HCT116 (cell line): ENCODE measurements around the gene PRPF39. TPM values are rescaled to one million over a fixed set of nuclear protein-coding genes. Genes with fewer than 3 reads are reported as not detected.

Source experiments
- ATAC-seq: fragments of 200-7000 bp; cut with Tn5 transposase; 2 replicates; pipeline ENCODE4 v1.9.1; 2020; ENCODE audit warnings: mild to moderate bottlenecking, moderate library complexity
- BruUV-seq: library from RNA; stranded (reverse); fragments of 400-500 nt; replicated peaks from 2 replicates; lab custom pipeline; 2021; lab: Mats Ljungman, UMichigan
- CTCF ChIA-PET: fragments of 300-600 bp; sonication (Branson Sonifier 250); formaldehyde crosslinking; loops from one replicate; lab custom pipeline; 2021; ENCODE audit warnings: antibody characterized with exemption; lab: Charles Lee
- POLR2A ChIA-PET: fragments of 300-600, 350-600 bp; sonication (Branson Sonifier 250); formaldehyde crosslinking; loops from one replicate; lab custom pipeline; 2021; ENCODE audit warnings: antibody characterized with exemption; lab: Charles Lee
- RAD21 ChIA-PET, 2 experiments: fragments of 300-600 bp; sonication (Branson Sonifier 250); formaldehyde crosslinking; loops; one replicate each; lab custom pipeline; 2023; ENCODE audit warnings: low total read pairs in 2 of 2; ENCODE audit not compliant: uncharacterized antibody in 2 of 2, unreplicated experiment in 2 of 2, low non-redundant PET in 1 of 2; lab: Charles Lee
- DNase-seq: peaks from one replicate; pipeline ENCODE4 v3.0.0-alpha.2; 2010; ENCODE audit warnings: low read depth, low spot score
- H2AFZ ChIP-seq: fragments of 200-600 bp; shearing (Covaris generic), sonication (generic); 2 replicates; pipeline ENCODE4 v1.6.1; 2017; ENCODE audit warnings: low read depth, mixed run types, mixed read lengths, antibody characterized with exemption, low read length; ENCODE audit not compliant: poor library complexity, severe bottlenecking
- H3K27ac ChIP-seq: 2 replicates; pipeline ENCODE4 v1.5.1; 2012; ENCODE audit warnings: low read depth, low read length
- H3K27me3 ChIP-seq: fragments of 200-600 bp; sonication (generic); 2 replicates; pipeline ENCODE4 v1.6.1; 2016; ENCODE audit warnings: mixed run types, low read length, mixed read lengths; ENCODE audit not compliant: insufficient read depth
- H3K36me3 ChIP-seq, 2 experiments: fragments of 200-500 bp in 1 of 2; fragments of 200-600 bp in 1 of 2; sonication (Bioruptor generic) in 1 of 2; sonication (generic) in 1 of 2; 2 replicates each; pipeline versions ENCODE4 v1.5.1 to v1.6.1; 2014 to 2016; ENCODE audit warnings: low read length in 2 of 2, inconsistent platforms in 1 of 2, mixed read lengths in 1 of 2, mixed run types in 1 of 2; ENCODE audit not compliant: insufficient read depth in 2 of 2, control insufficient read depth in 1 of 2
- H3K4me1 ChIP-seq, 2 experiments: fragments of 200-600 bp in 1 of 2; sonication (generic) in 1 of 2; 2 replicates each; pipeline versions ENCODE4 v1.5.1 to v1.6.1; 2012 to 2017; ENCODE audit warnings: low read length in 2 of 2, inconsistent platforms in 1 of 2, mild to moderate bottlenecking in 1 of 2, mixed read lengths in 1 of 2, mixed run types in 1 of 2, moderate library complexity in 1 of 2; ENCODE audit not compliant: insufficient read depth in 2 of 2, control insufficient read depth in 1 of 2
- H3K4me2 ChIP-seq: fragments of 200-600 bp; sonication (generic); 2 replicates; pipeline ENCODE4 v1.6.1; 2017; ENCODE audit warnings: mixed run types, low read length, mixed read lengths
- H3K4me3 ChIP-seq, 2 experiments: fragments of 200-600 bp in 1 of 2; sonication (generic) in 1 of 2; replicated peaks in 1 of 2; 2 replicates each; pipeline ENCODE4 v1.5.1; 2011 to 2016; ENCODE audit warnings: low read length in 2 of 2, control low read depth in 1 of 2, low read depth in 1 of 2, mild to moderate bottlenecking in 1 of 2, mixed read lengths in 1 of 2, mixed run types in 1 of 2
- H3K79me2 ChIP-seq: fragments of 200-600 bp; sonication (generic); 2 replicates; pipeline ENCODE4 v1.6.1; 2017; ENCODE audit warnings: mild to moderate bottlenecking, mixed run types, low read length, moderate library complexity, mixed read lengths; ENCODE audit not compliant: insufficient read depth
- H3K9ac ChIP-seq: fragments of 200-600 bp; sonication (generic); 2 replicates; pipeline ENCODE4 v1.6.1; 2016; ENCODE audit warnings: low read length, mixed read lengths
- H3K9me2 ChIP-seq: fragments of 200-600 bp; sonication (generic), shearing (Covaris generic); 2 replicates; pipeline ENCODE4 v1.6.1; 2017; ENCODE audit warnings: mixed run types, mild to moderate bottlenecking, moderate library complexity; ENCODE audit not compliant: insufficient read depth
- H3K9me3 ChIP-seq, 2 experiments: fragments of 200-500 bp in 1 of 2; fragments of 200-600 bp in 1 of 2; sonication (Bioruptor generic) in 1 of 2; sonication (generic) in 1 of 2; 2 replicates each; pipeline ENCODE4 v1.6.1; 2014 to 2017; ENCODE audit warnings: low read length in 2 of 2, mixed read lengths in 2 of 2, inconsistent platforms in 1 of 2, low read depth in 1 of 2, mild to moderate bottlenecking in 1 of 2, mixed run types in 1 of 2, moderate library complexity in 1 of 2; ENCODE audit not compliant: control insufficient read depth in 1 of 2, insufficient read depth in 1 of 2
- H4K20me1 ChIP-seq: fragments of 200-600 bp; sonication (generic), shearing (Covaris generic); 2 replicates; pipeline ENCODE4 v1.6.1; 2017; ENCODE audit warnings: mixed run types, mild to moderate bottlenecking, moderate library complexity; ENCODE audit not compliant: insufficient read depth
- CBX3 ChIP-seq: IDR thresholded peaks from 2 replicates; pipeline ENCODE4 v1.6.1; 2012; ENCODE audit warnings: low read depth
- CTCF ChIP-seq, 3 experiments: fragments of 200-600 bp in 1 of 3; sonication (generic) in 1 of 3; IDR thresholded peaks in 2 of 3; conservative IDR thresholded peaks in 1 of 3; 2 replicates each; pipeline ENCODE4 v1.5.1; 2012 to 2017; ENCODE audit warnings: low read depth in 2 of 3, low read length in 2 of 3, antibody characterized with exemption in 1 of 3, borderline replicate concordance in 1 of 3, control low read depth in 1 of 3, mild to moderate bottlenecking in 1 of 3, mixed read lengths in 1 of 3, mixed run types in 1 of 3, moderate library complexity in 1 of 3; ENCODE audit not compliant: insufficient read depth in 1 of 3
- ELF1 ChIP-seq: IDR thresholded peaks from 2 replicates; pipeline ENCODE4 v1.6.1; 2012; ENCODE audit warnings: low read depth, borderline replicate concordance
- EZH2 ChIP-seq: fragments of 200-600 bp; sonication (generic); IDR thresholded peaks from 2 replicates; pipeline ENCODE4 v1.6.1; 2017; ENCODE audit warnings: antibody characterized with exemption, mixed run types
- FOSL1 ChIP-seq: IDR thresholded peaks from 2 replicates; pipeline ENCODE4 v1.6.1; 2012; ENCODE audit warnings: low read depth
- JUND ChIP-seq: IDR thresholded peaks from 2 replicates; pipeline ENCODE4 v1.6.1; 2012
- POLR2A ChIP-seq: IDR thresholded peaks from 2 replicates; pipeline ENCODE4 v1.7.0; 2011; ENCODE audit warnings: borderline replicate concordance; ENCODE audit not compliant: insufficient read depth, insufficient read length; ENCODE audit errors: extremely low read depth
- RAD21 ChIP-seq: IDR thresholded peaks from 2 replicates; pipeline ENCODE4 v1.6.1; 2012; ENCODE audit warnings: low read depth, mild to moderate bottlenecking
- SRF ChIP-seq: IDR thresholded peaks from 2 replicates; pipeline ENCODE4 v1.6.1; 2012; ENCODE audit warnings: low read depth
- ZFX ChIP-seq: fragments of 450-650 bp; IDR thresholded peaks from 2 replicates; pipeline ENCODE4 v1.6.1; 2017
- ZNF274 ChIP-seq: fragments of 200-500 bp; sonication (Bioruptor generic); IDR thresholded peaks from 2 replicates; pipeline ENCODE4 v1.6.1; 2014; ENCODE audit warnings: mild to moderate bottlenecking, low read depth, low read length, inconsistent platforms
- intact Hi-C: fragments of 100-400 bp; cut with micrococcal nuclease; formaldehyde crosslinking; loops from 2 replicates; pipeline ENCODE4 v1.10.0; 2022
- total RNA-seq: library from RNA; stranded (reverse); gene quantifications from one replicate; pipeline ENCODE4 v1.2.1, GENCODE V29; 2021; ENCODE audit not compliant: unreplicated experiment
- TF ChIP-seq, protein P1 (sequence below): IDR thresholded peaks from 2 replicates; pipeline ENCODE4 v1.6.1; 2012
- TF ChIP-seq, protein P2 (sequence below): IDR thresholded peaks from 2 replicates; pipeline ENCODE4 v1.6.1; 2012; ENCODE audit warnings: low read depth

PRPF39 gene
- total RNA-seq, 1 experiment from 2014 or later = 44.7 TPM

GRCh38 chr14:45070215-45070614 is 13.7 kb upstream of the PRPF39 start:
- no peaks in the 10 kb centered on the region for H3K9me3 ChIP-seq
- ATAC-seq = no peak
- no peaks in the 10 kb centered on the region for H3K79me2 ChIP-seq
- no peaks in the 10 kb centered on the region for H3K36me3 ChIP-seq
- no peaks in the 10 kb centered on the region for H3K9me2 ChIP-seq
- no peaks in the 10 kb centered on the region for H4K20me1 ChIP-seq
- H2AFZ ChIP-seq = no peak overlapping the region
- DNase-seq = no peak
- H3K4me2 ChIP-seq = no peak overlapping the region
- BruUV-seq = no TSS peak
- ChIA-PET RAD21 (no interaction called here), POLR2A (no interaction called here), CTCF (no interaction called here)
- intact Hi-C loops = no loop called here
- no peak overlapping the region for H3K27ac ChIP-seq
- no peaks in the 10 kb centered on the region for H3K4me1 ChIP-seq
- H3K27me3 ChIP-seq = no peaks in the 10 kb centered on the region
- no peak overlapping the region for H3K9ac ChIP-seq
- TF ChIP-seq CBX3 (no peak), POLR2A (no peak), FOSL1 (no peak), RAD21 (no peak), ZFX (no peak), CTCF (IDR thresholded peaks at IDR 0.05 in 2 of 3, conservative IDR thresholded peaks at IDR 0.05 in 1 of 3; ENCODE audit: borderline replicate concordance in 1 of 3, insufficient read depth in 1 of 3, low read depth in 2 of 3, low read length in 2 of 3) (no peak), ZNF274 (no peak), SRF (no peak), JUND (no peak), EZH2 (no peak), ELF1 (no peak)
- TF ChIP-seq, protein P1, sequence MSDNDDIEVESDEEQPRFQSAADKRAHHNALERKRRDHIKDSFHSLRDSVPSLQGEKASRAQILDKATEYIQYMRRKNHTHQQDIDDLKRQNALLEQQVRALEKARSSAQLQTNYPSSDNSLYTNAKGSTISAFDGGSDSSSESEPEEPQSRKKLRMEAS = no peak
- TF ChIP-seq, protein P2, sequence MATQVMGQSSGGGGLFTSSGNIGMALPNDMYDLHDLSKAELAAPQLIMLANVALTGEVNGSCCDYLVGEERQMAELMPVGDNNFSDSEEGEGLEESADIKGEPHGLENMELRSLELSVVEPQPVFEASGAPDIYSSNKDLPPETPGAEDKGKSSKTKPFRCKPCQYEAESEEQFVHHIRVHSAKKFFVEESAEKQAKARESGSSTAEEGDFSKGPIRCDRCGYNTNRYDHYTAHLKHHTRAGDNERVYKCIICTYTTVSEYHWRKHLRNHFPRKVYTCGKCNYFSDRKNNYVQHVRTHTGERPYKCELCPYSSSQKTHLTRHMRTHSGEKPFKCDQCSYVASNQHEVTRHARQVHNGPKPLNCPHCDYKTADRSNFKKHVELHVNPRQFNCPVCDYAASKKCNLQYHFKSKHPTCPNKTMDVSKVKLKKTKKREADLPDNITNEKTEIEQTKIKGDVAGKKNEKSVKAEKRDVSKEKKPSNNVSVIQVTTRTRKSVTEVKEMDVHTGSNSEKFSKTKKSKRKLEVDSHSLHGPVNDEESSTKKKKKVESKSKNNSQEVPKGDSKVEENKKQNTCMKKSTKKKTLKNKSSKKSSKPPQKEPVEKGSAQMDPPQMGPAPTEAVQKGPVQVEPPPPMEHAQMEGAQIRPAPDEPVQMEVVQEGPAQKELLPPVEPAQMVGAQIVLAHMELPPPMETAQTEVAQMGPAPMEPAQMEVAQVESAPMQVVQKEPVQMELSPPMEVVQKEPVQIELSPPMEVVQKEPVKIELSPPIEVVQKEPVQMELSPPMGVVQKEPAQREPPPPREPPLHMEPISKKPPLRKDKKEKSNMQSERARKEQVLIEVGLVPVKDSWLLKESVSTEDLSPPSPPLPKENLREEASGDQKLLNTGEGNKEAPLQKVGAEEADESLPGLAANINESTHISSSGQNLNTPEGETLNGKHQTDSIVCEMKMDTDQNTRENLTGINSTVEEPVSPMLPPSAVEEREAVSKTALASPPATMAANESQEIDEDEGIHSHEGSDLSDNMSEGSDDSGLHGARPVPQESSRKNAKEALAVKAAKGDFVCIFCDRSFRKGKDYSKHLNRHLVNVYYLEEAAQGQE = no peak
- H3K4me3 ChIP-seq = no peak overlapping the region
